SK-N-SH treated with all-trans-retinoic acid at 6 μM for 48 hours (cell line): ENCODE data around the gene FAM114A2.

ENCODE experiments used
- ATAC-seq: fragments of 200-7000 bp; cut with Tn5 transposase; 3 replicates; pipeline ENCODE4 v1.9.1; 2020; ENCODE audit warnings: mild to moderate bottlenecking, moderate library complexity
- BACH2 ChIP-seq: fragments of 250-450 bp; sonication (Bioruptor Pico); IDR thresholded peaks from 2 replicates; pipeline ENCODE4 v1.9.0; 2021; ENCODE audit warnings: mild to moderate bottlenecking, borderline replicate concordance
- CREB5 ChIP-seq: fragments of 250-450 bp; sonication (Bioruptor Pico); IDR thresholded peaks from 2 replicates; pipeline ENCODE4 v1.5.1; 2020; ENCODE audit warnings: low read depth, mild to moderate bottlenecking, moderate library complexity
- CSDC2 ChIP-seq: fragments of 250-450 bp; sonication (Bioruptor Pico); IDR thresholded peaks from 2 replicates; pipeline ENCODE4 v1.5.0; 2020; ENCODE audit warnings: mild to moderate bottlenecking, moderate library complexity
- CSRNP3 ChIP-seq: fragments of 250-450 bp; sonication (Bioruptor Pico); IDR thresholded peaks from 2 replicates; pipeline ENCODE4 v1.5.1; 2021; ENCODE audit warnings: mild to moderate bottlenecking, moderate library complexity
- ESRRG ChIP-seq: fragments of 250-450 bp; sonication (Bioruptor Pico); IDR thresholded peaks from 2 replicates; pipeline ENCODE4 v1.6.1; 2021; ENCODE audit warnings: mild to moderate bottlenecking
- ISL1 ChIP-seq: fragments of 250-450 bp; sonication (Bioruptor Pico); IDR thresholded peaks from 2 replicates; pipeline ENCODE4 v2.1.2; 2022; ENCODE audit warnings: mild to moderate bottlenecking, moderate library complexity
- PATZ1 ChIP-seq: fragments of 250-450 bp; sonication (Bioruptor Pico); IDR thresholded peaks from 2 replicates; pipeline ENCODE4 v1.8.0; 2020; ENCODE audit warnings: mild to moderate bottlenecking, moderate library complexity, borderline replicate concordance
- POU6F1 ChIP-seq: fragments of 250-450 bp; sonication (Bioruptor Pico); IDR thresholded peaks from 2 replicates; pipeline ENCODE4 v1.8.0; 2021; ENCODE audit warnings: low read depth, mild to moderate bottlenecking, moderate library complexity, borderline replicate concordance
- RARB ChIP-seq: fragments of 250-450 bp; sonication (Bioruptor Pico); IDR thresholded peaks from 2 replicates; pipeline ENCODE4 v1.8.0; 2021; ENCODE audit warnings: mild to moderate bottlenecking, moderate library complexity
- TCF4 ChIP-seq: fragments of 250-450 bp; sonication (Bioruptor Pico); IDR thresholded peaks from 2 replicates; pipeline ENCODE4 v1.8.0; 2021; ENCODE audit warnings: mild to moderate bottlenecking, moderate library complexity, borderline replicate concordance
- TSHZ2 ChIP-seq: fragments of 250-450 bp; sonication (Bioruptor Pico); IDR thresholded peaks from 2 replicates; pipeline ENCODE4 v1.5.0; 2020; ENCODE audit warnings: mild to moderate bottlenecking, moderate library complexity
- ZC3H10 ChIP-seq: fragments of 250-450 bp; sonication (Bioruptor Pico); IDR thresholded peaks from 2 replicates; pipeline ENCODE4 v1.5.1; 2021; ENCODE audit warnings: mild to moderate bottlenecking, moderate library complexity
- ZFP3 ChIP-seq: fragments of 250-450 bp; sonication (Bioruptor Pico); IDR thresholded peaks from 2 replicates; pipeline ENCODE4 v1.5.0; 2020; ENCODE audit warnings: mild to moderate bottlenecking, moderate library complexity
- ZFP30 ChIP-seq: fragments of 450-650 bp; formaldehyde crosslinking; IDR thresholded peaks from 2 replicates; pipeline ENCODE4 v1.5.0; 2022; ENCODE audit warnings: mild to moderate bottlenecking, moderate library complexity
- ZNF8 ChIP-seq: fragments of 450-650 bp; formaldehyde crosslinking; IDR thresholded peaks from 2 replicates; pipeline ENCODE4 v1.5.0; 2020; ENCODE audit warnings: mild to moderate bottlenecking, moderate library complexity

The FAM114A2 gene

GRCh38 chr5:153970496-153970895 lies 68.2 kb downstream of the FAM114A2 start:
- ATAC-seq, result no peak
- TF ChIP-seq ZC3H10 (CRISPR knock-in tag), result no peak
- no peak for TF ChIP-seq CREB5 (CRISPR knock-in tag)
- no peak for TF ChIP-seq ZFP3 (CRISPR knock-in tag)
- no peak for TF ChIP-seq PATZ1 (CRISPR knock-in tag)
- no peak for TF ChIP-seq ISL1 (CRISPR knock-in tag)
- TF ChIP-seq ZFP30 (CRISPR knock-in tag), result no peak
- TF ChIP-seq TSHZ2 (CRISPR knock-in tag), result no peak
- no peak for TF ChIP-seq POU6F1 (CRISPR knock-in tag)
- no peak for TF ChIP-seq BACH2
- TF ChIP-seq ZNF8 (CRISPR knock-in tag), result no peak

- no peak for ATAC-seq
- TF ChIP-seq TSHZ2 (CRISPR knock-in tag) (no peak), CSDC2 (no peak), CREB5 (CRISPR knock-in tag) (no peak), CSRNP3 (no peak), ZFP30 (CRISPR knock-in tag) (no peak), RARB (CRISPR knock-in tag) (no peak)
Observed at GRCh38 chr5:153969563-153969895, 69.2 kb downstream of the FAM114A2 start.

GRCh38 chr5:153968761-153969562 lies 69.7 kb downstream of the FAM114A2 start:
- TF ChIP-seq ESRRG (CRISPR knock-in tag) (no peak), ISL1 (CRISPR knock-in tag) (no peak), RARB (CRISPR knock-in tag) (no peak), PATZ1 (CRISPR knock-in tag) (no peak), CREB5 (CRISPR knock-in tag) (no peak), POU6F1 (CRISPR knock-in tag) (no peak), TCF4 (CRISPR knock-in tag) (no peak)
- ATAC-seq, result no peak
